GM21619 (cell line): ENCODE measurements around the gene PARP12.

Experiments
- ATAC-seq: cut with Tn5 transposase; IDR thresholded peaks from one replicate; pipeline ENCODE4 v1.9.1; 2021; ENCODE audit not compliant: unreplicated experiment

PARP12 gene

DNA sequence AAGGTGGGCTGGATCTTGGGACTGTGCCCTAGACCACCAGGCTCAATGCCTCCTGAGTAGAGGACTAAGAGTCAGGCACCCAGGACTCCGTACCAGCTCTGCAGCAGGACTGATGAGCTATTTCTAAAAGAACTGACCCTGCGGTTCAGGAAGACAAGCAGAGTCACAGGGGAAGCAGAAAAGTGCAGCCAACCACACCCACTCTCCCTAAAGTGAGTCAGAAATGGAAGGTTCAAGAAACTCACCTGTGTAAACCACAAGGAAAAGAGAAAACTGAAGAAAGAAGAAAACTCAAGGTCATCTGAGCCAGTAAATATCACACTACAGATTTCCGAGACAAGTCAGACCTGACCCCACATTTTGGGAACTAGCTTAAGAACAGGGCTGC lies 2.5 kb downstream of the PARP12 start:
- no peak for ATAC-seq

DNA sequence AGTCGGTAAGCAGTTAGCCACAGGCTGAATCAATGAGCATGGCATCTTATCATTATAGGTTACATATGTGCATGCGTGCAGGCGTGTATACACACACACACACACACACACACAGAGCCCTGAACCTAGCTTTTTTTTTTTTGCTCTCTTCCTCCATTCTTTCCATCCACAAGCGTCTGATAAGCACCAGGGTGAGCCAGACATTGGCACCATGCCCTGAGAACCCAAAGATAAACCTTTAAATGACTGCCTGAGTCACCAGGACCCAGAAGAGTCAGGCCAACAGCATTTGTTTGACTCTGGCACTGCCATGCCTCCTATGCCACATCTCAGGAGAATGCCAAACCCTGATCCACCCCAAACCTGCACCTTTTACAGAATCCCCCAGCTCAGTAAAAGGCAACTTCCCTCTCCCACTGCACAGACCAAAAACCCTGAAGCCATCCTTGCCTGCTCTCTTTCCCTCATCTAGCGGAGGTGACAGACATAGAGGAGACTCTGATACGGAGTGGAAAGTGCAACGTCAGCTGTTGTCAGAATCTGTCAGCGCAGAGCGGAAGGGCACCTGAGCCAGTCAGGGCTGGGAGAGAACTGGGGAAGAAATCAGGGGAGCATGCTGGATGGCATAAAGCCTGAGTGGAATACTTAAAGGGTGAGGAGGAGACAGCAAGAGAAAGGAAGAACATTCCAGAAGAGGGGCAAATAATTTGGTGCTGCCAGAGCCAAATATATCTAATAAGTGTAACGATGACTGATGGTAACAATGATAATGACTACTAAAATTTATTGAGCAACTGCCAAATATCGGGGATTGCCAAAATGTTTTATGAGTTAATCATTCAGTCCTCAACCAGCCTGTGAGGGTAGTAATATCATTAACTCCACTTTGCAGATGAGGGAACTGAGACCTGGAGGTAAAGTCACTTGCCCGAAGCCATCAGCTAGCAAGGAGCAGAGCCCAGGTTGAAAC lies 3.2 kb downstream of the PARP12 start:
- no peak for ATAC-seq

DNA sequence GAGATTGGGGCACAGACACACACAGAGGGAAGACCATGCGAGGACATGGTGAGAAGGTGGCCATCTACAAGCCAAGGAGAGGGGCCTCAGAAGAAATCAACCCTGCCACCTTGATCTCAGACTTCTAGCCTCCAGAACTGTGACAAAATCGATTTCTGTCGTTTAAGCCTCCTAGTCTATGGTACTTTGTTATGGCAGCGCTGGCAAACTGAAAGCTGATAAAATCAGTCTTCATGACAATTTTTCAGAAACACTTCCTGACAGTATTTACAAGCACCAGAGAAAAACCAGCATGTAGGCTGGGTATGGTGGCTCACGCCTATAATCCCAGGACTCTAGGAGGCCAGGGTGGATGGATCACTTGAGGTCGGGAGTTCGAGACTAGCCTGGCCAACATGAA lies 4.2 kb downstream of the PARP12 start:
- no peak for ATAC-seq

DNA sequence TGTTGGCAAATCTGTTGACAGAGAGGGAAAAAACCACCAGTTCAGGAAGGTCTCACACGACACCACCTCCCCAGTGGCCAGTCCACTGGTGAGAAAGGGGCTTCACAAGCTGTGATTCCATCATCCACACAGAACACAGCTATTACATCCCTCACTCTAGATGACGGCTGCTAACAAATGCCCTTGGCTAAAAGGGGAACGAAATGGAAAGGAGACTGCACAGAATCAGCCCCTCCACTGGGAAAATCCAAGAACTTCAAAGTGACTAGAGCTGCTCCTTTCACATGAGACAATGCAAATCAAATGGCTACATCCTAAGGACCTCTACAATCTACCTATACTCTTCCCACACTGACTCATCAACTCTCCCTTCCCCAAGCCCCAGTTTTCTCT lies 5.6 kb downstream of the PARP12 start:
- ATAC-seq, result no peak

DNA sequence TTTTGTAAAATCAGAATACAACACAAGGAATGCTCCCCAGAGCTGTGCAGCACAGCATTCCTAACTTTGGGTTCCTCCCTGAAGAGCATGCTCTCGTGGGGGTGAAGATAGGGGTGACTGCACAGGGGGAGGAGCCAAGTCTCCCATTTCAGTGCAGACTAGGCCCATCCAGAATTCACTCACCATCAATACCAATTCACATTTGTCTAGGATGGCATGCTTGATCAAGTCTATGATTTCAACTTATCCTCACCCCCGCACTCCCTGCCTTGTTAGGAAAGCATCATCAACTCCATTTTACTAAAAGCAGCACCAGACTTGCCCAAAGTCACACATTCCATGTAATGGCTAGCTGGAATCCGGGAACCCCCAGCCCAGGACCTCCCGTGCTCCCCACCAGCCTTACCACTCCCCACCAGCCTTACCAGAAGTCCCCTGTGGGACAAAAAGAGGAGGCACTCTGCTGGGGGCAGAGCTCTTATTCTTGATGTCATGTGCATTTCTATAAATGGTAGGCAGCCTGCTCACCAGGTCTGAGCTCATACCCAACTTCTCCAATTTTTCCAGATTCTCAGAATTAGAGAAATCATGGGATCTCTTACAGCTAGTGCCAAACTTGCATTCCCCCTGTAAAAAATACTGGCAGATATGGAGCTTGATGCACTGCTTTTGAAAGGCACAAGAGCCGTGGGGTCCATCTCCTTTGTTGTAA lies 6.2 kb downstream of the PARP12 start:
- ATAC-seq, result no peak

DNA sequence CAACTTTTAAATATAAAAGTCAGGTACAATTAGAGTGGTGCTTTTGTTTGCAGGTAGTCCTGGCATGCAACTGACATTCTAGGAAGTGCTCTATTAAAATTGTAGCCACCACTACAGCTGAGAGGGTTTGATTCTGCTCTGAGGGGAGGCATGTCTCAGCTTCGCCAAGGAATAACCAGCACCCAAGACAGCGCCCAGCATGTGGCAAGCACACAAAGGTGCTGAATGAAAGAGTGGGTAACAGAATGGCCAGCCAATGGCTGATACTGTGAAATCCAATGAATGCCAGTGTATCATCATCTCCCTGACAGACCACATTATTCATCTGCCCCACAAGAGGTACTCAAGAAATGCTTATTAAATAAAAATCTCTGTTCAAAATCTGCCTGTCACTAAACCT lies 6.9 kb downstream of the PARP12 start:
- no peak for ATAC-seq

DNA sequence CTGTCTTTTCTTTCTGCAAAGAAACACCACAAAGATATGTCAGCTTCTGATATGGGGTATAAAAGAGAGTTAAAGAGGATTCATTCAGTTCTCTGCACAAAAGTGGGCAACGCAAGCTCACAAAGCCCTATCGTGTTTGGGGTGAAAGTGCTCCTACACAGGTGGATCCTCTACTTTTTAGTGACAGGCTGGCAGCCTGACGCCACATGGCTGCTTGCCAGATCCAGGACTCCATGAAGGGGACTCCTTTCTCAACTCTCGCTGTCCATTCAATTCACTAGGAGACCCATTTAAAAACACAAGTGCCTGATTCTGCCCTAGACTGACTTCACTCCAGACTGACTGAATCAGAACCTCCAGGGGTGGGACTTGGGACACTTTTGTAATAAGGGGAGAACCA lies 8.0 kb downstream of the PARP12 start:
- ATAC-seq, result no peak

DNA sequence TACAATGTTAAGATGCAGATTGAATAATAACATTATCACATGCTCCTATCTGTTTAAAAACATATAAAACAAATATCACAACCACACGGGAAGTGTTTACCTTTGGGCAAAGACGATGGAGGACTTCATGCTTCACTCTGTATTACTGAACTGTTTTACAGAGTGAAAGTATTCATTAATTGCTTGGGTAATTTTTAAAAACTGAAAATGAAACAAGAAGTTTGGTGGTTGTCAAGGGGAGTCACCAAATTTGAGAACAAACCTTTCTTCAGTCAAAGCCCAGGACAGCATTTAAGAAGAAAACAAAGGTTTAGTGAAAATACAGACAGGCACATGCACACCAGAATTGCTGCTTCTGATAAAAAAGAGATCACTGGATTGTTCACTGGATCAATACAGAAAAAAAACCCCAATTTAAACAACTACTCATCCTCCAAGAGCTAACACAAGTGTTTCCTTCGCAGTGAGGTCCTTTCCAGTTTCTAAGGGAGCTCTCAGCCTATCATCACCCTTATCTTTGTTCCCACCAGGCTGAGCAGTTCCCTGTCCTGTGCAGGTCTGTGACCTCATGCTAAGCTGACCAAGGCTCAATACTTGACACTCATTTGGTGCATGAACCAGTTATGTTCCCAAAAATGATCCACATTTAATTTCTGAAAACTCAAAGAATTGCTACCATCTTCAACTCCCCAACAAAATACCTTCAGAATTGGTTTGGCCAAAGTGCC lies 8.8 kb downstream of the PARP12 start:
- ATAC-seq, result peak; percentile 91

DNA sequence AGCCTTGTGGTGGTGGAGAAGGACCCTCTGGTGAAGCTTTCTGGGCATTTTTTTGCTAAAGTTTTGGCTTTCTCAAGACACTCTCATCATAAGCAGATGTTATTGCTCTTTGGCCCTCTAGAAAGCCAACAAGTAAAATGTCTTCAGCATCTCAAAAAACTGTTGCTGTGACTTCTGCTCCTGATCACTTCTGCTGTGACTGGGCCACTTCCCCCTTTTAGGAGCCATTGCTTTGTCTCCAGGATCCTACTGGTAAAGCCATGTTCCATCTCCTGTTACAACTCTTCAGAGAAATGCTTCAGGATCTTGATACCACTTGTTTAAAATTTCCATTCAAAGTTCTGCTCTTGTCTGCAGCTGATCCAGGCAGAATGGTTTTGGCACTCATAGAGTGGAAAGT lies 10.9 kb downstream of the PARP12 start:
- no peak for ATAC-seq

DNA sequence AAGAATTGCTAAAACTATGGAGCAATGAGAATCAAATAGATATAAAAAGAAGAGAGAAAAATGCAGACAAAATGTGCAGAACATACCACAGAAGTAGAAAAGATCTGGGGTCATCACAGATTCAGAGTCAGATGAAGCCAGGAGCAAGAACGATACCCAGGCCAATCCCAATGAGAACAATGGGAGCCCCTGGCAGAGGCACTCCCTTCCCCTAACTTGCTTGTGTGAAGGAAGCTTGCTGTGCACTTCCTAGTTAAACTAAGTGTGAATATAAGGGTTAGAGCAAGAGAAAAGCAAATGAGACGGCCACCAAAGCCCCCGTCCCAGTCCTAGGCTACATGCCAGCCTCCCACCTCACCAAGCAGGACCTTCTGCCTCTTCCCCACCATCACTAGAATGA lies 12.7 kb downstream of the PARP12 start:
- no peak for ATAC-seq

DNA sequence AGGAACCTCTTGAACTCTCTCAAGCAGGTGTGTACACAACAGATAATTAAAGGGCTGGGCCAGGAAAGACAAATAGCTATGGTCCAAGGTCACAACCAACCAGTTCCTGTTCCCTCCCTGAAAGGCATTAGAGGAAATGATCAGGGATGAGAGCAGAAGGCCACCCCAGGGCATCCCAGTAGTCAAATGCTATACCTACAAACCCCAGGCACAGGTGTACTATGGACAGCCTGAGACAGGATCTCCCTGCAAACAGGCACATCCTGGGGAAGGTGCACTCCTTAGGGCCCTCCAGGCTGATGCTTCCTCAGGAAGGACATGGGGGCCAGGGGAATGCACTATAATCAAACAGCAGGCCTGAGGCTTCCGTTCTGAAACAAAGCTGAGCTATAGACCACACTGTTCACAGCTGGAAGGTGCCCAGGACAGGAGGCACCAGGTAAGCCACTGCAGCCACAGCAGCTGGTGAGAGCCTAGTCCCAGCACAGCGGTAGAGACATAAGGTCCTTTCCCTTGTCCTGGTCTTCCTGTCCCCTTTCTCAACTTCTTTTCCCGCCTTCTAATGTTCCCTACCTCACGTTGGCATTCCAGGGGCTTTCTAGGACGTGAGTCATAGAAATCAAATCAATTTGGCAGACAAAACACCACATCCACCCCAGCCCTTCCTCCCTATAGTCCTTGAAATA lies 13.3 kb downstream of the PARP12 start:
- no peak for ATAC-seq

DNA sequence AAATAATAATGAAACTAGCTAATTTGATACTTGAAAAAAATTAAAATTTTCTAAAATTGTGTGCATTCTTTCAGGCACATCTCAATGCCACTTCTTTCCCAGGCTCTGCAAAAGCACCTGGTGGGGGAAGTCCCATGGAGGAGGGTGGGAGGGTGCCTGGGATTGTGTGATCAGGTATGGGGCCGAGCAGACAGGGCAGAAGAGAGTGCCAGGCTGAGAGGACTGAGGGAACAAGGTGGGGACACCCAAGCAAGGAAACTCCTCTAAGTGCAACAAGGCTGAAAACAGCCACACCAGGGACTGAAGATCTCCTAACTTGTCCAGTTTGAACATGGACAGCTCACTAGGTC lies 13.8 kb downstream of the PARP12 start:
- no peak for ATAC-seq

DNA sequence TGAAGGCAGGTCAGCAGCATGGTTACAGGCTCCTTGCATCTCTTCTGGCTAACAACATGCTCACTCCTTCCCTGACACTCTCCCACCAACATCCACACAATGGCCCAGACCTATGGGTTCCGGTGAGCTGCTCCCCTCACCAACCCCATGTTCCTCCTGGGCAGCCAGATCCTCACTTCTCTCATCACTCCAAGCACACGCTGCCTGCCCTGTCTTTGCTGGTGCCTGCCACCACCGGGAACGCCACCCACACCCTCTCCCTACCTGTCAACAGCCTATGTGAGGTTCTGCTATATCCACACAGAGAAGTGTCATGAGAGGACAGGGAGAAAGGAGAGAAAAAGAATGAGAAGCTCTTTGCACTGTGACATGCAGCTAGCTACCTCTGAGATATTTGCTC lies 14.6 kb downstream of the PARP12 start:
- ATAC-seq, result no peak

DNA sequence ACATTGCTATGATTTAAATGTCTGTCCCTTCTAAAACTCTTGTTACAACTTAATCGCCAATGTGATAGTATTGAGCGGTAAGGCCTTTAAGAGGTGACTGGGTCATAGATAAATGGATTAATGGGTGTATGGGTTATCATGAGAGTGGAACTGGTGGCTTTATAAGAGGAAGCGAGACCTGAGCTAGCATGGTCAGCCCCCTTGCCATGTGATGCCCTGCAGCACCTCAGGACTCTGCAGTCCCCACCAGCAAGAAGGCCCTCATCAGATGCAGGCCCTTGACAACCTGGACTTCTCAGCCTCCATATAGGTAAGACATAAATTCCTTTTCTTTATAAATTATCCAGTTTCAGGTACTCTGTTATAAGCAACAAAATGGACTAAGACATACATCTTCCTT lies 15.6 kb downstream of the PARP12 start:
- ATAC-seq, result no peak

DNA sequence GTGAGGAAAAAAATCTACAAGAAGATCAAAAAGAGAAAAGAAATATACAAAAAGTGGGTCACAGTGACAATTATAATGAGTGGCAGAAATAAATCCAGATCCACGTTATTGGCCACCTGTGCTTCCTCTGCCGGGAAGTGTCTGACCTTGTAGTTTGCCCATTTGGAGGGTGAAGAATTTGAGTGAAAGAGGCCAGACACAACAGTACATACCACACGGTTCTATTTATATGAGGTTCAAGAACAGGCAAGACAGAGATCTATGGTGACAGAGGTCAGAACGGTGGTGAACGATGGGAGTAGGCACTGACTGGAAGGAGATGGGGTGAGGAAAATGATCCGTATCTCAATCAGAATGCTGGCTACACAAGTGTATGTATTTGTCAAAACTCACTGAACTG lies 17.1 kb downstream of the PARP12 start:
- no peak for ATAC-seq

DNA sequence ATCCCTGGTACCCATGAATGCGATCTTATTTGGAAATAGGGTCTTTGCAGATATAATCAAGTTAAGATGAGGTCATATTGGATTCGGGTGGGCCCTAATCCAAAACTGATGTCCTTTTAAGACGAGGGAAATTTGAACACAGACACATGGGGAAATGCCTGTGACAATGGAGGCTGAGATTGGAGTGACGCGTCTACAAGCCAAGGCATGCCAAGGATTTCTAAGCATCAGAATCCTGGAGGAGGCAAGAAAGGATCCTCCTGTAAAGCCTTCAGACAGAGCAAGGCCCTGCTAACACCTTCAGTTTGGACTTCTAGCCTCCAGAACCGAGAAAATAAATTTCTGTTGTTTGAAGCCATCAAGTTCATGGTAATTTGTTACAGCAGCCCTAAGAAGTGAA lies 18.5 kb downstream of the PARP12 start:
- ATAC-seq, result no peak

DNA sequence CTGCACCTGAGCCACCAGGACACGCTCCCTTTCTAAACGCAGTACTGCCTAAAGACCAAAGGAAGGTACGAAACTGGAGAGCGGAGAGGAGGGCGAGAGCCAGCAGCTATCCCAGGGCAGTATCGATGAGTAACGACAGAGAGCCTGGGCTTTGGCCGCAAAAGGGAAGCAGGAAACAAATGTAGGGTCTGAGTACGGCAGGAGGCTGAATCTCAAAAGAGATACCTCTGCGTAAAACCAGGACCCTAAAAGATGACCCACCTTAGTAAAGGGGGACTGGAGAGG lies 20.4 kb downstream of the PARP12 start:
- ATAC-seq, result no peak

DNA sequence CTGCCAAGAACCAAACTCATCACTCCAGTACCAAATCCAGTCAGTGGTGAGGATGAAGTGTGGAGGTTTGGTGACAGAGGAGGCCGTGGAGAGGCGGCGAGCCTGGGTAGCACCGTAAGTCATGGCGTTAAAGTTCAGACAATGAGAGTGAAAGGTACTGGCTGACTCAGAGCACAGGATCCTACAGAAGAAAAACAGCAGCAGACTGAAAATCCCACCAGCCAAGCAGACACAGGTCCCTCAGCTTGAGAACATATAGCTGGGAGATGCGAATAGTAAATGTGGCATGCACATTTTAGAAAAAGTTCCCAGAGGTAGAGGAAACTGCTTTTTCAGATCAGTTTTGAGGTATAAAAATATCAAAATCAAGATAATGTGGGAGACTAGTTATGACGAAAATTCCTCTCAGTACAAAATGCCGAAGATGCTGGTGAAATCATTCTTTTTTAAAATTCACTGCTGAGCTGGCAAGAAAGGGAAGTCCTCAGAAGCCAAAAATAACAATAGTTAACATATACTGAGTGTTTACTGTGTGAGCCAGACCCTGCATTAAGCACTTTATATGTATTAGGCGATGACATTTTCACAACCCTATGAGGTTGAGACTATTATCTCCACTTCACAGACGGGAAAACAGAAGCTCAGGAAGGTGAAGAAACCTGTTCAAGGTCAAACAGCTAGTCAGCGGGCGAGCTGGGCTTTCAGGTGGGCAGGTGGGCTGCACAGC lies 20.9 kb downstream of the PARP12 start:
- no peak for ATAC-seq

DNA sequence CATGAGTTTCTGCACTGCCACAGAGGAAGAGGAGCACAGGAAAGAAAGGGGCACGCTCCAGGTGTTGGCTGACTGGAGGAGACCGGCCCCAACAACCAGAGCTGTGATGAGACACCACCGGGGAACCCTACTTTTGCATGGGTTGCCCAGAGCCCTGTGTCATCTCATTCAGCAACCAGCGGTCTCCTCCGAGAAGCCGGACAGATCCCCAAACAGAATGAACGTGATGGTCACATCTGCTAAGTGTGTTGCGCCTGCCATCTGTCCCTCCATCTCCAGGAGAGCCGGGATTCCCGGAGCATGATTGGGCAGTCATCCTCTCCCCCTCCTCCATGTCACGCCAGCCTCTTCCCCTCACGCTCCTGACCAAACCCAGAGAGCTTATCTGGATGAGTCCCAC lies 22.9 kb downstream of the PARP12 start:
- no peak for ATAC-seq

DNA sequence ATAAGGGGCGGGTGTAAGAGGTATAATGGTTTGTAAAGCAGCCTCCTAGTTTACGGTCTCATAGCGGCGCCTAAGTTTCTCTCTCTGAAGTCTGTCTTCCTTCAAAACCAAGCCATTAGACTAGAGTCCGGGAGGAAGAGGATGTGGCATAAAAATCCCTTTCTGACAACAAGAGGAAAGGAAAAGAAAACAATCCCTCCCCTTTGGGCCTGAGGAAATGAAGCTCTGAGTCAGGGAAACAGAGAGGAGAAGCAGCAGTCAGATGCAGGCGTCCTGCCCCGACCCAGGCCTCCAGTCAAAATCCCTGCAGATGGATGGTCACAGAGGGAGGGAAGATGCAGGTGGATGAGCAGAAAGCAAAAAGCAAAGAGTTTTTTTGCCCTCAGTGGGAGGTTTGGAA lies 23.7 kb downstream of the PARP12 start:
- no peak for ATAC-seq
